ENCODE results near the gene ADAMTS12.

DNA sequence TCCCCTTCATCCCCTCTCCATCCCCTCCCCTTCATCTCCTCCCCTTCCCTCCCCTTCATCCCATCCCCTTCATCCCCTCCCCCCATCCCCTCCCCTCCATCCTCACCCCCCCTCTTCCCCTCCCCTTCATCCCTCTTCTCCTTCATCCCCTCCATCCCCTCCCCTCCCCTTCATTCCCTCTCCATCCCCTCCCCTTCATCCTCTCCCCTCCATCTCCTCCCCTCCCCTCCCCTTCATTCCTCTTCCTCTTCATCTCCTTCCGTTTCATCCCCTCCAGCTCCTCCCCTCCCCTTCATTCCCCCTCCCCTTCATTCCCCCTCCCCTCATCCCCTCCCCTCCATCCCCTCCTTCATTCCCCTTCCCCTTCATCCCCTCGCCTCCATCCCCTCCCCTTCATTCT, 410.9 kb downstream of the ADAMTS12 start:
- TF ChIP-seq, protein P1, sequence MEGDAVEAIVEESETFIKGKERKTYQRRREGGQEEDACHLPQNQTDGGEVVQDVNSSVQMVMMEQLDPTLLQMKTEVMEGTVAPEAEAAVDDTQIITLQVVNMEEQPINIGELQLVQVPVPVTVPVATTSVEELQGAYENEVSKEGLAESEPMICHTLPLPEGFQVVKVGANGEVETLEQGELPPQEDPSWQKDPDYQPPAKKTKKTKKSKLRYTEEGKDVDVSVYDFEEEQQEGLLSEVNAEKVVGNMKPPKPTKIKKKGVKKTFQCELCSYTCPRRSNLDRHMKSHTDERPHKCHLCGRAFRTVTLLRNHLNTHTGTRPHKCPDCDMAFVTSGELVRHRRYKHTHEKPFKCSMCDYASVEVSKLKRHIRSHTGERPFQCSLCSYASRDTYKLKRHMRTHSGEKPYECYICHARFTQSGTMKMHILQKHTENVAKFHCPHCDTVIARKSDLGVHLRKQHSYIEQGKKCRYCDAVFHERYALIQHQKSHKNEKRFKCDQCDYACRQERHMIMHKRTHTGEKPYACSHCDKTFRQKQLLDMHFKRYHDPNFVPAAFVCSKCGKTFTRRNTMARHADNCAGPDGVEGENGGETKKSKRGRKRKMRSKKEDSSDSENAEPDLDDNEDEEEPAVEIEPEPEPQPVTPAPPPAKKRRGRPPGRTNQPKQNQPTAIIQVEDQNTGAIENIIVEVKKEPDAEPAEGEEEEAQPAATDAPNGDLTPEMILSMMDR (IDR thresholded peaks at IDR 0.05; ENCODE audit: low read depth, low read length) = no peak
- TF ChIP-seq EZH2phosphoT487 (IDR thresholded peaks at IDR 0.05; ENCODE audit: low read depth) = no peak
